PC-3 (cell line): ENCODE results near the gene BAZ2B. TPM values are rescaled to one million over a fixed set of nuclear protein-coding genes. Genes with fewer than 3 reads are reported as not detected.

Experiments
- ATAC-seq: fragments of 200-7000 bp; cut with Tn5 transposase; 2 replicates; pipeline ENCODE4 v1.9.1; 2020; ENCODE audit warnings: mild to moderate bottlenecking, moderate library complexity
- BruUV-seq: library from RNA; stranded (reverse); fragments of 400-500 nt; replicated peaks from 2 replicates; lab custom pipeline; 2021; lab: Mats Ljungman, UMichigan
- CTCF ChIA-PET: fragments of 300-600 bp; sonication (Branson Sonifier 250); formaldehyde crosslinking; loops from one replicate; lab custom pipeline; 2022; ENCODE audit warnings: antibody characterized with exemption; lab: Charles Lee
- POLR2A ChIA-PET: fragments of 300-600 bp; sonication (Branson Sonifier 250); formaldehyde crosslinking; loops from one replicate; lab custom pipeline; 2022; ENCODE audit warnings: antibody characterized with exemption; ENCODE audit not compliant: unreplicated experiment; lab: Charles Lee
- DNase-seq: peaks from one replicate; pipeline ENCODE4 v3.0.0-alpha.2; 2015
- H2AFZ ChIP-seq: fragments of 300-600 bp; sonication (generic); 2 replicates; pipeline ENCODE4 v1.6.0; 2016; ENCODE audit warnings: antibody characterized with exemption, low read length
- H3F3A ChIP-seq: fragments of 300-600 bp; sonication (generic); one replicate; pipeline ENCODE4 v1.6.0; 2017; ENCODE audit warnings: antibody characterized with exemption, low read length, control low read depth, mild to moderate bottlenecking; ENCODE audit not compliant: unreplicated experiment
- H3K27ac ChIP-seq: fragments of 300-600 bp; sonication (generic); 2 replicates; pipeline ENCODE4 v1.5.1; 2016; ENCODE audit warnings: mild to moderate bottlenecking, low read length
- H3K27me3 ChIP-seq: fragments of 300-600 bp; sonication (generic); 2 replicates; pipeline ENCODE4 v1.6.1; 2016; ENCODE audit warnings: low read length, mixed read lengths
- H3K36me3 ChIP-seq: fragments of 300-600 bp; sonication (generic); 2 replicates; pipeline ENCODE4 v1.6.1; 2016; ENCODE audit warnings: low read depth, mixed run types, low read length, mixed read lengths
- H3K4me1 ChIP-seq: fragments of 300-600 bp; sonication (generic); 2 replicates; pipeline ENCODE4 v1.5.1; 2016; ENCODE audit warnings: low read length; ENCODE audit not compliant: insufficient read depth
- H3K4me2 ChIP-seq: fragments of 300-600 bp; sonication (generic); 2 replicates; pipeline ENCODE4 v1.6.0; 2016; ENCODE audit warnings: low read length
- H3K4me3 ChIP-seq: fragments of 300-600 bp; sonication (generic); 2 replicates; pipeline ENCODE4 v1.5.1; 2016; ENCODE audit warnings: mild to moderate bottlenecking, low read length, mixed read lengths
- H3K79me2 ChIP-seq: fragments of 300-600 bp; sonication (generic); 2 replicates; pipeline ENCODE4 v1.6.1; 2017; ENCODE audit warnings: low read length, mixed read lengths
- H3K9ac ChIP-seq: fragments of 300-600 bp; sonication (generic); 2 replicates; pipeline ENCODE4 v1.6.0; 2016; ENCODE audit warnings: mild to moderate bottlenecking, low read length
- H3K9me2 ChIP-seq: fragments of 300-600 bp; sonication (generic); replicated peaks from 2 replicates; pipeline ENCODE4 v1.6.1; 2016; ENCODE audit warnings: mixed run types, low read length, mixed read lengths
- H3K9me3 ChIP-seq: fragments of 300-600 bp; sonication (generic); 2 replicates; pipeline ENCODE4 v1.6.1; 2016; ENCODE audit warnings: low read length, mixed read lengths
- H4K20me1 ChIP-seq: fragments of 300-600 bp; sonication (generic); 2 replicates; pipeline ENCODE4 v1.6.1; 2016; ENCODE audit warnings: low read length, mixed read lengths
- CTCF ChIP-seq: fragments of 300-600 bp; sonication (generic); conservative IDR thresholded peaks from 2 replicates; pipeline ENCODE4 v1.5.1; 2017; ENCODE audit warnings: antibody characterized with exemption, low read depth, mild to moderate bottlenecking, low read length
- EZH2 ChIP-seq: fragments of 300-600 bp; sonication (generic); IDR thresholded peaks from one replicate; pipeline ENCODE4 v1.6.1; 2017; ENCODE audit warnings: antibody characterized with exemption, mild to moderate bottlenecking, low read length; ENCODE audit not compliant: unreplicated experiment
- EZH2phosphoT487 ChIP-seq: fragments of 300-600 bp; sonication (generic); IDR thresholded peaks from 2 replicates; pipeline ENCODE4 v1.6.1; 2018; ENCODE audit warnings: mild to moderate bottlenecking, antibody characterized with exemption, low read length, borderline replicate concordance
- intact Hi-C: fragments of 100-400 bp; cut with micrococcal nuclease; formaldehyde crosslinking; loops from 2 replicates; pipeline ENCODE4 v1.9.0; 2023
- total RNA-seq: library from RNA; depleted of rRNA; stranded (reverse); fragments of >200 nt; gene quantifications from 2 replicates; pipeline ENCODE4 v1.2.3, GENCODE V29; 2014

Gene BAZ2B
- total RNA-seq, 1 experiment from 2014 or later, result 19.6 TPM

GRCh38 chr2:159446201-159446600, 170.1 kb downstream of the BAZ2B start:
- ATAC-seq (no peak), DNase-seq (no peak)
- Histone ChIP-seq H3K27ac (no peak overlapping the region), H3K9ac (no peak overlapping the region), H3K27me3 (no peaks in the 10 kb centered on the region), H3K36me3 (0 out of 2 replicates have a peak, but pooled peaks cover 2% of the 10 kb centered on the region), H3K4me2 (no peak overlapping the region), H4K20me1 (no peaks in the 10 kb centered on the region), H3K4me1 (peaks cover 12% of the 10 kb centered on the region), H3K4me3 (no peak overlapping the region), H3F3A (no peaks in the 10 kb centered on the region), H3K9me2 (no peaks in the 10 kb centered on the region), H3K79me2 (no peaks in the 10 kb centered on the region), H3K9me3 (no peaks in the 10 kb centered on the region), H2AFZ (no peak overlapping the region)
- TF ChIP-seq EZH2, result no peak
- no peak for TF ChIP-seq CTCF
- TF ChIP-seq EZH2phosphoT487, result no peak
- intact Hi-C loops, result no loop called here
- ChIA-PET POLR2A (no interaction called here), CTCF (no interaction called here)
- TSS peak; percentile 24 for BruUV-seq

GRCh38 chr2:159445307-159445706, 171.0 kb downstream of the BAZ2B start:
- H3K79me2 ChIP-seq, result no peaks in the 10 kb centered on the region
- CTCF ChIA-PET, result no interaction called here
- no peak for DNase-seq
- H3K27ac ChIP-seq, result no peak overlapping the region
- no peak overlapping the region for H3K4me3 ChIP-seq
- no peak overlapping the region for H3K9ac ChIP-seq
- H3K4me1 ChIP-seq, result peaks cover 12% of the 10 kb centered on the region
- TF ChIP-seq EZH2, result no peak
- no peak for TF ChIP-seq CTCF
- TF ChIP-seq EZH2phosphoT487, result no peak
- H3K9me2 ChIP-seq, result no peaks in the 10 kb centered on the region
- H3K27me3 ChIP-seq, result no peaks in the 10 kb centered on the region
- no peak overlapping the region for H3K4me2 ChIP-seq
- 0 out of 2 replicates have a peak, but pooled peaks cover 2% of the 10 kb centered on the region for H3K36me3 ChIP-seq
- ATAC-seq, result no peak
- POLR2A ChIA-PET, result no interaction called here
- H4K20me1 ChIP-seq, result no peaks in the 10 kb centered on the region
- no TSS peak for BruUV-seq
- intact Hi-C loops, result no loop called here
- H2AFZ ChIP-seq, result no peak overlapping the region
- no peaks in the 10 kb centered on the region for H3K9me3 ChIP-seq
- H3F3A ChIP-seq, result no peaks in the 10 kb centered on the region

GRCh38 chr2:159444754-159445153, 171.6 kb downstream of the BAZ2B start:
- BruUV-seq, result no TSS peak
- Histone ChIP-seq H3K79me2 (no peaks in the 10 kb centered on the region), H3K9me2 (no peaks in the 10 kb centered on the region), H2AFZ (no peak overlapping the region), H3K4me1 (peaks cover 12% of the 10 kb centered on the region), H3K4me2 (no peak overlapping the region), H3K27ac (no peak overlapping the region), H3F3A (no peaks in the 10 kb centered on the region), H3K9me3 (no peaks in the 10 kb centered on the region), H3K27me3 (no peaks in the 10 kb centered on the region), H3K9ac (no peak overlapping the region), H4K20me1 (no peaks in the 10 kb centered on the region), H3K36me3 (0 out of 2 replicates have a peak, but pooled peaks cover 2% of the 10 kb centered on the region), H3K4me3 (no peak overlapping the region)
- POLR2A ChIA-PET, result interaction anchor here (0.6 kb wide), 1 partner anchor 493 kb away, joined by 3 read pairs; no protein-coding TSS in a partner anchor
- TF ChIP-seq CTCF, result no peak
- no peak for TF ChIP-seq EZH2phosphoT487
- TF ChIP-seq EZH2, result no peak
- CTCF ChIA-PET, result no interaction called here
- intact Hi-C loops, result loop anchor here (5.0 kb wide), 1 partner anchor 158 kb away; no protein-coding TSS in a partner anchor
- ATAC-seq (no peak), DNase-seq (no peak)
